ENCODE measurements around the gene CYB5D1. TPM values are rescaled to one million over a fixed set of nuclear protein-coding genes. Genes with fewer than 3 reads are reported as not detected.
"Not testable (repeated sequence)": the region's sequence is repeated elsewhere in the genome, so short reads cannot be mapped to it uniquely, and the experiment has no call there.

Gene CYB5D1
- total RNA-seq, 2 experiments from 2014 or later: 7.3 to 7.9 TPM

- Mint-ChIP-seq H3K27ac (no peak overlapping the region), H3K9me3 (peaks cover 1% of the 10 kb centered on the region), H3K4me1 (peaks cover 35% of the 10 kb centered on the region), H3K36me3 (peaks cover 28% of the 10 kb centered on the region), H3K27me3 (no peaks in the 10 kb centered on the region), H3K4me3 (no peak overlapping the region)
- ATAC-seq (ENCODE audit: low read depth): no peak
- DNase-seq: no peak
- POLR2A ChIA-PET: interaction anchor here (0.5 to 0.6 kb wide), 2 partner anchors 69 to 81 kb away, joined by 3 read pairs; partner anchors contain the start of genes CNTROB and TRAPPC1
Observed at GRCh38 chr17:7862692-7863437, 5.1 kb downstream of the CYB5D1 start.

GRCh38 chr17:7864384-7864783 is 6.6 kb downstream of the CYB5D1 start:
- H3K27me3 Mint-ChIP-seq; H3K27ac Mint-ChIP-seq; DNase-seq; H3K9me3 Mint-ChIP-seq; H3K4me3 Mint-ChIP-seq; ATAC-seq (ENCODE audit: low read depth): not testable (repeated sequence)
- Mint-ChIP-seq H3K4me1 (peaks cover 37% of the 10 kb centered on the region), H3K36me3 (peaks cover 31% of the 10 kb centered on the region)
- POLR2A ChIA-PET: interaction anchor here (0.6 to 3.2 kb wide), 3 partner anchors 9 to 21 kb away, joined by 3 to 11 read pairs (median 4); no protein-coding TSS in a partner anchor

GRCh38 chr17:7864995-7865650 is 7.3 kb downstream of the CYB5D1 start:
- ATAC-seq (ENCODE audit: low read depth) (no peak), DNase-seq (no peak)
- POLR2A ChIA-PET: interaction anchor here (0.6 to 3.2 kb wide), 3 partner anchors 9 to 21 kb away, joined by 3 to 11 read pairs (median 4); no protein-coding TSS in a partner anchor
- no peak overlapping the region for H3K27ac Mint-ChIP-seq
- no peak overlapping the region for H3K4me3 Mint-ChIP-seq
- peaks cover 37% of the 10 kb centered on the region for H3K4me1 Mint-ChIP-seq
- H3K36me3 Mint-ChIP-seq: peaks cover 31% of the 10 kb centered on the region
- no peaks in the 10 kb centered on the region for H3K27me3 Mint-ChIP-seq
- peaks cover 1% of the 10 kb centered on the region for H3K9me3 Mint-ChIP-seq

GRCh38 chr17:7867881-7868329 is 10.1 kb downstream of the CYB5D1 start:
- DNase-seq (no peak), ATAC-seq (ENCODE audit: low read depth) (peak; percentile 88)
- POLR2A ChIA-PET: interaction anchor here (0.8 to 2.7 kb wide), 3 partner anchors 11 to 25 kb away, joined by 3 to 15 read pairs (median 8); partner anchors contain the start of genes CYB5D1 and NAA38
- peaks cover 33% of the 10 kb centered on the region for H3K4me1 Mint-ChIP-seq
- H3K27ac Mint-ChIP-seq: peak overlapping the region; percentile 86
- H3K9me3 Mint-ChIP-seq: peaks cover 1% of the 10 kb centered on the region
- H3K36me3 Mint-ChIP-seq: peaks cover 28% of the 10 kb centered on the region
- no peaks in the 10 kb centered on the region for H3K27me3 Mint-ChIP-seq
- H3K4me3 Mint-ChIP-seq: peak overlapping the region; percentile 80

- Mint-ChIP-seq H3K4me1 (peaks cover 23% of the 10 kb centered on the region), H3K4me3 (no peak overlapping the region), H3K27me3 (no peaks in the 10 kb centered on the region), H3K36me3 (peaks cover 19% of the 10 kb centered on the region), H3K9me3 (no peaks in the 10 kb centered on the region), H3K27ac (no peak overlapping the region)
- POLR2A ChIA-PET: no interaction called here
- no peak for DNase-seq
- ATAC-seq (ENCODE audit: low read depth): no peak
Observed at GRCh38 chr17:7873051-7873450, 15.2 kb downstream of the CYB5D1 start.

- no peak overlapping the region for H3K4me3 Mint-ChIP-seq
- peaks cover 18% of the 10 kb centered on the region for H3K36me3 Mint-ChIP-seq
- no peaks in the 10 kb centered on the region for H3K27me3 Mint-ChIP-seq
- H3K9me3 Mint-ChIP-seq: no peaks in the 10 kb centered on the region
- DNase-seq: no peak
- peaks cover 10% of the 10 kb centered on the region for H3K4me1 Mint-ChIP-seq
- POLR2A ChIA-PET: interaction anchor here (1.9 kb wide), 1 partner anchor 19 kb away, joined by 4 read pairs; the partner anchor contains the start of genes CYB5D1 and NAA38
- H3K27ac Mint-ChIP-seq: no peak overlapping the region
- no peak for ATAC-seq (ENCODE audit: low read depth)
Observed at GRCh38 chr17:7875804-7876370, 18.1 kb downstream of the CYB5D1 start.

GRCh38 chr17:7878234-7878633 is 20.4 kb downstream of the CYB5D1 start:
- Mint-ChIP-seq H3K4me3 (no peak overlapping the region), H3K27ac (no peak overlapping the region), H3K27me3 (no peaks in the 10 kb centered on the region), H3K4me1 (peaks cover 5% of the 10 kb centered on the region), H3K36me3 (peaks cover 14% of the 10 kb centered on the region), H3K9me3 (no peaks in the 10 kb centered on the region)
- POLR2A ChIA-PET: no interaction called here
- no peak for ATAC-seq (ENCODE audit: low read depth)
- DNase-seq: no peak

- Mint-ChIP-seq H3K4me3 (no peak overlapping the region), H3K36me3 (peaks cover 3% of the 10 kb centered on the region), H3K4me1 (peaks cover 3% of the 10 kb centered on the region), H3K27me3 (no peaks in the 10 kb centered on the region), H3K27ac (no peak overlapping the region), H3K9me3 (no peaks in the 10 kb centered on the region)
- no peak for DNase-seq
- no peak for ATAC-seq (ENCODE audit: low read depth)
- POLR2A ChIA-PET: no interaction called here
Observed at GRCh38 chr17:7880076-7880868, 22.5 kb downstream of the CYB5D1 start.

- DNase-seq (no peak), ATAC-seq (ENCODE audit: low read depth) (no peak)
- Mint-ChIP-seq H3K4me3 (no peak overlapping the region), H3K36me3 (peaks cover 1% of the 10 kb centered on the region), H3K27me3 (no peaks in the 10 kb centered on the region), H3K4me1 (peaks cover 3% of the 10 kb centered on the region), H3K9me3 (no peaks in the 10 kb centered on the region), H3K27ac (no peak overlapping the region)
- POLR2A ChIA-PET: interaction anchor here (1.5 kb wide), 1 partner anchor 11 kb away, joined by 5 read pairs; no protein-coding TSS in a partner anchor
Observed at GRCh38 chr17:7881276-7882054, 23.7 kb downstream of the CYB5D1 start.

- Mint-ChIP-seq H3K4me3 (no peak overlapping the region), H3K9me3 (no peaks in the 10 kb centered on the region), H3K27me3 (no peaks in the 10 kb centered on the region), H3K27ac (no peak overlapping the region), H3K36me3 (peaks cover 1% of the 10 kb centered on the region), H3K4me1 (peaks cover 4% of the 10 kb centered on the region)
- POLR2A ChIA-PET: interaction anchor here (1.3 to 1.5 kb wide), 2 partner anchors 12 to 13 kb away, joined by 3 to 5 read pairs; no protein-coding TSS in a partner anchor
- no peak for ATAC-seq (ENCODE audit: low read depth)
- DNase-seq: no peak
Observed at GRCh38 chr17:7882068-7882467, 24.3 kb downstream of the CYB5D1 start.

- Mint-ChIP-seq H3K27ac (no peak overlapping the region), H3K27me3 (no peaks in the 10 kb centered on the region), H3K4me3 (no peak overlapping the region), H3K36me3 (no peaks in the 10 kb centered on the region), H3K4me1 (peaks cover 4% of the 10 kb centered on the region), H3K9me3 (no peaks in the 10 kb centered on the region)
- POLR2A ChIA-PET: interaction anchor here (1.1 to 1.5 kb wide), 3 partner anchors 13 to 25 kb away, joined by 3 to 5 read pairs (median 3); partner anchors contain the start of gene NAA38
- ATAC-seq (ENCODE audit: low read depth) (no peak), DNase-seq (no peak)
Observed at GRCh38 chr17:7882629-7883028, 24.8 kb downstream of the CYB5D1 start.

GRCh38 chr17:7883781-7884386 is 26.1 kb downstream of the CYB5D1 start:
- ATAC-seq (ENCODE audit: low read depth): no peak
- peaks cover 4% of the 10 kb centered on the region for H3K4me1 Mint-ChIP-seq
- no peak for DNase-seq
- H3K27ac Mint-ChIP-seq: peak overlapping the region; percentile 73
- H3K36me3 Mint-ChIP-seq: no peaks in the 10 kb centered on the region
- H3K9me3 Mint-ChIP-seq: no peaks in the 10 kb centered on the region
- POLR2A ChIA-PET: interaction anchor here (1.0 kb wide), 1 partner anchor 403 kb away, joined by 3 read pairs; no protein-coding TSS in a partner anchor
- peak overlapping the region; percentile 77 for H3K4me3 Mint-ChIP-seq
- H3K27me3 Mint-ChIP-seq: no peaks in the 10 kb centered on the region
